Keratinocyte (primary cell): ENCODE results near the gene ALG14.

Experiments
- CTCF ChIP-seq, 3 experiments: IDR thresholded peaks in 1 of 3; conservative IDR thresholded peaks in 1 of 3; optimal IDR thresholded peaks in 1 of 3; 2 replicates in 2 of 3; 3 replicates in 1 of 3; pipeline versions ENCODE3 to v1.5.1; 2011; ENCODE audit warnings: low read length in 3 of 3, mild to moderate bottlenecking in 3 of 3, moderate library complexity in 2 of 3, control low read depth in 1 of 3, inconsistent platforms in 1 of 3; ENCODE audit not compliant: insufficient read depth in 2 of 3; ENCODE audit errors: extremely low read depth in 1 of 3
- EZH2 ChIP-seq: IDR thresholded peaks from one replicate; pipeline ENCODE4 v1.6.1; 2012; ENCODE audit warnings: inconsistent platforms, mild to moderate bottlenecking, low read length, moderate library complexity

GRCh38 chr1:94992161-94992560 lies 80.6 kb downstream of the ALG14 start:
- TF ChIP-seq CTCF (optimal IDR thresholded peaks at IDR 0.05 in 1 of 3, IDR thresholded peaks at IDR 0.05 in 1 of 3, conservative IDR thresholded peaks at IDR 0.05 in 1 of 3; ENCODE audit: extremely low read depth in 1 of 3, insufficient read depth in 2 of 3, low read length in 3 of 3) (no peak), EZH2 (no peak)
